GM19324 (cell line): ENCODE data around the gene HELZ2.

Source experiments
- ATAC-seq: cut with Tn5 transposase; IDR thresholded peaks from one replicate; pipeline ENCODE4 v1.9.1; 2021; ENCODE audit warnings: mild to moderate bottlenecking, moderate library complexity; ENCODE audit not compliant: unreplicated experiment, low FRiP score

HELZ2 gene

DNA sequence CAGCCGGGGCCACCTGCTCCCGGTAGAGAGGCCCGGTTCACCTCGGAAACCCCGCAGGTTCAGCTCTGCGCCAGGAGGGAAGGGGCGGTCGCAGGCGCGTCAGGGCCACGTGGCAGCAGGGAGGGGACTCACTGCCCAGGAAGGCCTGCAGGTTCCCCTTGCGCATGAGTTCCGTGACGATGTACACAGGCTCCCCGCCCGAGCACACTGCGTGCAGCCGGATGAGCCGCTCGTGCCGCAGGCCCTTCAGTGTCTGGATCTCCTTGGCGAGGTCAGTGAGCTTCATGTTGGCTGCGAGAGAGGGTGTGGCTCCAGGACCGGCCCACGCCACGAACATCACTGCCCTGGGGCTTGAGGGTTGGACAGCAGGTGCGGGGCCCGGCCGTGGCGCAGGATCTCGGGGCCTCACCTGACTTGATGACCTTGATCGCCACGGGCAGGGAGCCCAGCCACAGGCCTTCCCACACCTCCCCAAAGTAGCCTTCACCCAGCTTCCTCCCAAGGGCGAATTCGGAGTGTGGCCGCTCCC lies 31.9 kb downstream of the HELZ2 start:
- no peak for ATAC-seq

GRCh38 chr20:63541371-63541770 lies 32.7 kb downstream of the HELZ2 start:
- ATAC-seq, result no peak

DNA sequence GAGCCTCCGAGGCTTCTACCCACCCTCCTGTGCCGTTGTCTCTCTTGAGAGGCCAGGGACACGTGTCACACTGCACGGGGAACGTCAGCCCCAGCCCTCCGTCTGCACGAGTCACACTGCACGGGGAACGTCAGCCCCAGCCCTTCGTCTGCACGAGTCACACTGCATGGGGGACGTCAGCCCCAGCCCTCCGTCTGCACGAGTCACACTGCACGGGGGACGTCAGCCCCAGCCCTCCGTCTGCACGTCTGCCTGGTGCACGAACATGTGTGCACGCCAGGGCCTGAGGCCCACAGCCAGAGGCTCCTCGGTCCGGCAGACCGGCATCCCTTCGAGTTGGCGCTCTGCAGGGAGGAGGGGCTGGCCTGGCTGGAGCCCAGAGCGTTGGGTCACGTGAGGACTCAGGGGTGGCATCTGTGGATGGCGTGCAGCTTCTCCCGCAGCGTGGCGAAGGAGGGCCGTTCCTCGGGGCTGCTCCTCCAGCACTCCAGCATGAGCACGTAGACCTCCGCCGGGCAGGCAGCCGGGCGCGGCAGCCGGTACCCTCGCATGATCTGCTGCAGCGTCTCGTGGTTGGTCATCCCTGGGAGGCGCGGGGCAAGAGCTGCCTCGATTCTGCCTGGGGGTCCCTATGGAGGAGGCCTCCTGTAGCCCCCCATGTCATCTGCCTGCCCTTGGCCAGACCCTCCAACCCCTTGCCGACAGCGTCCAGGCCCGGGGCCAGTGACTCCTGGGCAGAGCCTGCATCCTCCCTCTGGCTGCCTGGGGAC lies 33.4 kb downstream of the HELZ2 start:
- no peak for ATAC-seq

- no peak for ATAC-seq
Measured at GRCh38 chr20:63539441-63540370, 34.3 kb downstream of the HELZ2 start.

DNA sequence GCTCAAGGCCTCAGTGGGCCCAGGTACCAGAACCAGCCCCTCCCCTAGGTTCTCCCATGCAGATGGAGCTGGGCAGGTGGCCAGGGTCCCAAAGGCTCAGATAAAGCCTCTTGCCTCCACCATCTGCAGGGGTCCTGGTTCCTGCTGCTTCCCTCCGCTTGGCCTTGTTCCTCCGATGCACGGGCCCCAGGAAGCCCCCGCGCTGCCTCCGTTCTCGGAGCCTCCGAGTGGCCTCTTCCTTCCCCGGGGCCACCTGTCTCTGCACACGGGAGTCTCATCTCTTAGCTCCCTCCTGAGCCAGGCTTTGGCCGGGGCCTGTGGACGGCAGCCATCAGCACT lies 35.0 kb downstream of the HELZ2 start:
- ATAC-seq, result no peak

GRCh38 chr20:63538204-63539091 lies 35.6 kb downstream of the HELZ2 start:
- ATAC-seq, result no peak

- peak; percentile 93 for ATAC-seq
Measured at GRCh38 chr20:63537525-63538203, 36.4 kb downstream of the HELZ2 start.

GRCh38 chr20:63536997-63537524 lies 37.0 kb downstream of the HELZ2 start, which contains the start of gene PTK6:
PTK6 (minus strand) TSS chr20:63537376; CDS start chr20:63537314, 62 bp downstream.
- ATAC-seq, result no peak

GRCh38 chr20:63536241-63536977 lies 37.6 kb downstream of the HELZ2 start:
- no peak for ATAC-seq

- ATAC-seq, result no peak
Measured at GRCh38 chr20:63534831-63535651, 39.0 kb downstream of the HELZ2 start.

DNA sequence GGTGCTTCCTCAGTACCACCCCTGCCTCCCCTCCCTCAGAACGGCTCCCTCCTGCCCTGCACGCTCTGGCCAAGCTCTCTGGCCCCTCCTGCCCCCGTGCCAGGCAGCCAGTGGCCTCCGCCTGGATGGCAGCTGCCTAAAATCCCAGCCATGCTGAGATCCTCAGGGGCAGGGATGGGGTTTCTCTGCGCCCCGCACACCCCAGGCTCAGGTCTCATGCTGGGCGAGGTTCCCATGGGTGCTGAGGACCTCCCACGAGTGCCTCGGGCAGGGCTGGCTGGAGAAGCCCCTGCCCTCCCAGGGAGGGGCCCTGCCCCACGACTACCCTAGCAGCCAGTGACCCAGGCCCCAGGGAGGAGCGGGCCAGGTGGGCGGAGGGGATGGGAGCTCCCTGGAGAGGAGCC lies 39.6 kb downstream of the HELZ2 start:
- no peak for ATAC-seq

DNA sequence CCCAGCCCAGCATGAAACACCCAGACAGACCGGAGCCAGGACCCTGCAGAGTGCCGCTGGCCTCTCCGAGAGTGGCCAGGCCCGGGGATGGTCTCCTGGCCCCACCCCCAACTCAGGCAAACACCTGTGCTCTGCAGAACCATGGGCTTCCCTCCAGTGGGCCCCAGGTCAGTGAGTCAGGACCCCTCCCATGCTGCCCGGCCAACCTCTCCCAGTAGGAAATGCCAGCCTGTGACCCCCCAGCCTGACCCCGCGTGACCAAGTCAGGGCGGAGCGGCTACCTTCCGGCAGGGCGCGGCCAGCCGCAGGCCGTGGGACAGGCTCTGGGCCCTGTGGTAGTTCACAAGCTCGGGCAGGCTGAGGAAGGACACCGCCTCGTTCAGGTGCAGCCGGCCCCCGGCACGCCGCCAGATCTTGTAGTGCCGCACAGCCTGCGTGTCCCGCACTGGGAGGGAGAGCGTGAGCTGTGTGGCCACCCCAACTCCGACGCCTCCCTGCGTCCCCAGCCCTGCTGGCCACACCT lies 40.1 kb downstream of the HELZ2 start:
- ATAC-seq, result no peak

GRCh38 chr20:63533388-63533787 lies 40.7 kb downstream of the HELZ2 start:
- no peak for ATAC-seq

DNA sequence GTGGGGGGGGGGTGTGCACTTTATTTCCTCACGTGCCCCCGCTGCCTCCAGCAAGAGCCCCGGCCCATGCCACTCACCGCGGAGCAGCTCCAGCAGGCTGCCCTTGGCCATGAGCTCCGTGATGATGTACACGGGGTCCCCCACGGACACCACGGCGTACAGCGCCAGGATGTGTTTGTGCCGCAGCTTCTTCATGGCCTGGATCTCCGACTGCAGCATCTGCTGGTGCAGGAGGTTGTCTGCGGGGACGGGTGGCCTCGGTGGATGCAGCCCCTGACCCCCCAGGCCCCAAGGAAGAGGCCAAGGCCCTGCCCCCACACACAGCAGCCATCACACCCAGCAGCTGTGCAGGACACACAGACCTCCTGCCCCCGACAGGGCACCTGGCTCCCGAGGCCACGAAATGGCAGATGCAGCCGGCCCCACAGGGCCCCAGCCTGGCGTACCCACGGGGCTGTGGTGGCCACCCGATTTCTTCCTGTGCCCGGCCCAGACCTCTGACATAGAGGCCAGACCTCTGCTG lies 41.5 kb downstream of the HELZ2 start:
- no peak for ATAC-seq

DNA sequence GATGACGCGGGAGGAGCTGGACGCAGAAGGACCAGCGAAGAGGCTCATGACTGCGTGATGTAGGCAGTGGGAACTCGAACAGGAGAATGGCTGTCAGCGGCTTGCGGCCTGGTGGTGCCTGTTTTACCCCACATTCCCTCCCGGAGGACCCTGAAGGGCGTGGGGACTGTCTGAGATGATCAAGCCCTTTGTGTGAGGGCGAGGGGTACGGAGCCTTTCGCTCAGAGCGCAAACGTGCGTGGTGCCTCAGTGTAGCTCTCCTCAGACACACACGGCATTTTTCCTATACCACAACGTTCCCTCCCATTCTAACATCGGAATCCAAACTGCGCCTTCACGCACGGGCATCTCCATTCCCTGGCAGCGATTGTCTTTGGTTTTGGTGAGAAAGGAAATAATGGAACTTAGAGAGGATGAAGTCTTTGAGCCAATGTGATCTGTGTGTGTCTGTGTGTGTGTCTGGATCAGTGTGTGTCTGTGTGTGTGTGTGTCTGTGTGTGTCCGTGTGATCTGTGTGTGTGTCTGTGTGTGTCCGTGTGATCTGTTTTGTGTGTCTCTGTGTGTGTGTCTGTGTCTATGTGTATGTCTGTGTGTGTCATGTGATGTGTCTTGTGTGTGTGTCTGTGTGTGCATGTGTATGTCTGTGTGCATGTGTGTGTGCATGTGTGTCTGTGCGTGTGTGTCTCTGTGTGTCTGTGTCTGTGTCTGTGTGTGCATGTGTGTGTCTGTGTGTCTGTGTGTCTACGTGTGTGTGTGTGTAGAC lies 42.2 kb downstream of the HELZ2 start:
- ATAC-seq, result no peak

GRCh38 chr20:63530788-63531160 lies 43.3 kb downstream of the HELZ2 start:
- no peak for ATAC-seq
